AG08396 (cell line): Measurements from ENCODE around the gene COPB2.

Source experiments
- DNase-seq: peaks from one replicate; pipeline ENCODE4 v3.0.0; 2012; ENCODE audit warnings: low spot score, mixed read lengths

The COPB2 gene

GRCh38 chr3:139327861-139328260 lies 61.6 kb downstream of the COPB2 start:
- DNase-seq: no peak

GRCh38 chr3:139327231-139327630 lies 62.2 kb downstream of the COPB2 start:
- DNase-seq: no peak

- no peak for DNase-seq
Measured at GRCh38 chr3:139326707-139327106, 62.7 kb downstream of the COPB2 start.

GRCh38 chr3:139326131-139326530 lies 63.3 kb downstream of the COPB2 start:
- no peak for DNase-seq

GRCh38 chr3:139325551-139325950 lies 63.9 kb downstream of the COPB2 start:
- DNase-seq: no peak

- no peak for DNase-seq
Measured at GRCh38 chr3:139324456-139324855, 65.0 kb downstream of the COPB2 start.

- DNase-seq: no peak
Measured at GRCh38 chr3:139323146-139323545, 66.3 kb downstream of the COPB2 start.

GRCh38 chr3:139322346-139322745 lies 67.1 kb downstream of the COPB2 start:
- no peak for DNase-seq

GRCh38 chr3:139320551-139321309 lies 68.7 kb downstream of the COPB2 start:
- no peak for DNase-seq

GRCh38 chr3:139319428-139320402 lies 69.7 kb downstream of the COPB2 start:
- DNase-seq: no peak

GRCh38 chr3:139318826-139319225 lies 70.6 kb downstream of the COPB2 start:
- DNase-seq: no peak

- no peak for DNase-seq
Measured at GRCh38 chr3:139318431-139318816, 71.0 kb downstream of the COPB2 start.

- DNase-seq: no peak
Measured at GRCh38 chr3:139317660-139318430, 71.6 kb downstream of the COPB2 start.

GRCh38 chr3:139317215-139317614 lies 72.2 kb downstream of the COPB2 start:
- DNase-seq: no peak

GRCh38 chr3:139313921-139314320 lies 75.5 kb downstream of the COPB2 start:
- no peak for DNase-seq

GRCh38 chr3:139312959-139313358 lies 76.5 kb downstream of the COPB2 start:
- peak; percentile 48 for DNase-seq

- no peak for DNase-seq
Measured at GRCh38 chr3:139312416-139312815, 77.0 kb downstream of the COPB2 start.

GRCh38 chr3:139311557-139311956 lies 77.9 kb downstream of the COPB2 start:
- no peak for DNase-seq

GRCh38 chr3:139310474-139310933 lies 78.9 kb downstream of the COPB2 start:
- DNase-seq: peak; percentile 73

GRCh38 chr3:139309880-139310279 lies 79.6 kb downstream of the COPB2 start:
- no peak for DNase-seq

GRCh38 chr3:139309061-139309591 lies 80.3 kb downstream of the COPB2 start:
- no peak for DNase-seq

GRCh38 chr3:139308560-139308959 lies 80.9 kb downstream of the COPB2 start:
- no peak for DNase-seq
